GM23338 (cell line): ENCODE results near the gene KRTAP1-4.

ENCODE experiments used
- EZH2 ChIP-seq: fragments of 200-600 bp; sonication (generic); IDR thresholded peaks from one replicate; pipeline ENCODE4 v1.8.0; 2017; ENCODE audit warnings: antibody characterized with exemption, mild to moderate bottlenecking, low read depth; ENCODE audit not compliant: unreplicated experiment
- EZH2phosphoT487 ChIP-seq: fragments of 200-600 bp; sonication (generic); IDR thresholded peaks from one replicate; pipeline ENCODE4 v1.8.1; 2018; ENCODE audit warnings: antibody characterized with exemption; ENCODE audit not compliant: unreplicated experiment
- JUNB ChIP-seq: IDR thresholded peaks from one replicate; pipeline ENCODE4 v1.6.1; 2016; ENCODE audit warnings: antibody characterized with exemption; ENCODE audit not compliant: unreplicated experiment
- POLR2AphosphoS5 ChIP-seq: IDR thresholded peaks from 2 replicates; pipeline ENCODE4 v1.6.1; 2016; ENCODE audit warnings: antibody characterized with exemption, low read depth
- ZNF114 ChIP-seq: fragments of 250-450 bp; sonication (Bioruptor Pico); IDR thresholded peaks from 2 replicates; pipeline ENCODE4 v1.5.0; 2020; ENCODE audit warnings: mild to moderate bottlenecking, moderate library complexity
- TF ChIP-seq, protein P1 (sequence below), 2 experiments: fragments of 200-600 bp in 1 of 2; sonication (generic) in 1 of 2; conservative IDR thresholded peaks; 2 replicates each; pipeline versions ENCODE4 v1.5.1 to v1.6.1; 2016 to 2017; ENCODE audit warnings: antibody characterized with exemption in 2 of 2, low read depth in 2 of 2, mild to moderate bottlenecking in 2 of 2, moderate library complexity in 1 of 2
- TF ChIP-seq, protein P2 (sequence below): IDR thresholded peaks from one replicate; pipeline ENCODE4 v1.6.1; 2018; ENCODE audit warnings: antibody characterized with exemption; ENCODE audit not compliant: unreplicated experiment

DNA sequence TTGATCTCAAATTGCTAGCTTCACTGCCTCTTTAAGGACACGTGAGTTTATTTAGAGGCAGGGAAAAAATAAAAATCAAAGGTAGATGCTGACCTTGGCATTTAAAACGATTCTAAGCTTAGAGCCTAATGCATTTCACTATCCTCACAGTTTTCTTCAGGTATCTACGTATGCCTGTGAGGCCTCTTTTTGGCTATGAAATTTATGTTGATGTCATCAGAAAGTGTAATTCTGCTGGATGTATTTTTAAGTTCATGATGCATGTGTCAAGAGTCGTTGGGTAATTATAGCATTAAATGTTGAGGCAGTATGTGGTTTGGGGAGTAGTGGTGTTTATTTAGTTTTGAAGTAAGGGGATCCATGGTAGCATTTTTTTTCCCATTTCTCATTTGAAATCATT is 26.1 kb downstream of the KRTAP1-4 start:
- TF ChIP-seq, protein P1, sequence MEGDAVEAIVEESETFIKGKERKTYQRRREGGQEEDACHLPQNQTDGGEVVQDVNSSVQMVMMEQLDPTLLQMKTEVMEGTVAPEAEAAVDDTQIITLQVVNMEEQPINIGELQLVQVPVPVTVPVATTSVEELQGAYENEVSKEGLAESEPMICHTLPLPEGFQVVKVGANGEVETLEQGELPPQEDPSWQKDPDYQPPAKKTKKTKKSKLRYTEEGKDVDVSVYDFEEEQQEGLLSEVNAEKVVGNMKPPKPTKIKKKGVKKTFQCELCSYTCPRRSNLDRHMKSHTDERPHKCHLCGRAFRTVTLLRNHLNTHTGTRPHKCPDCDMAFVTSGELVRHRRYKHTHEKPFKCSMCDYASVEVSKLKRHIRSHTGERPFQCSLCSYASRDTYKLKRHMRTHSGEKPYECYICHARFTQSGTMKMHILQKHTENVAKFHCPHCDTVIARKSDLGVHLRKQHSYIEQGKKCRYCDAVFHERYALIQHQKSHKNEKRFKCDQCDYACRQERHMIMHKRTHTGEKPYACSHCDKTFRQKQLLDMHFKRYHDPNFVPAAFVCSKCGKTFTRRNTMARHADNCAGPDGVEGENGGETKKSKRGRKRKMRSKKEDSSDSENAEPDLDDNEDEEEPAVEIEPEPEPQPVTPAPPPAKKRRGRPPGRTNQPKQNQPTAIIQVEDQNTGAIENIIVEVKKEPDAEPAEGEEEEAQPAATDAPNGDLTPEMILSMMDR (conservative IDR thresholded peaks at IDR 0.05; ENCODE audit: low read depth in 2 of 2), result no peak
- TF ChIP-seq, protein P2, sequence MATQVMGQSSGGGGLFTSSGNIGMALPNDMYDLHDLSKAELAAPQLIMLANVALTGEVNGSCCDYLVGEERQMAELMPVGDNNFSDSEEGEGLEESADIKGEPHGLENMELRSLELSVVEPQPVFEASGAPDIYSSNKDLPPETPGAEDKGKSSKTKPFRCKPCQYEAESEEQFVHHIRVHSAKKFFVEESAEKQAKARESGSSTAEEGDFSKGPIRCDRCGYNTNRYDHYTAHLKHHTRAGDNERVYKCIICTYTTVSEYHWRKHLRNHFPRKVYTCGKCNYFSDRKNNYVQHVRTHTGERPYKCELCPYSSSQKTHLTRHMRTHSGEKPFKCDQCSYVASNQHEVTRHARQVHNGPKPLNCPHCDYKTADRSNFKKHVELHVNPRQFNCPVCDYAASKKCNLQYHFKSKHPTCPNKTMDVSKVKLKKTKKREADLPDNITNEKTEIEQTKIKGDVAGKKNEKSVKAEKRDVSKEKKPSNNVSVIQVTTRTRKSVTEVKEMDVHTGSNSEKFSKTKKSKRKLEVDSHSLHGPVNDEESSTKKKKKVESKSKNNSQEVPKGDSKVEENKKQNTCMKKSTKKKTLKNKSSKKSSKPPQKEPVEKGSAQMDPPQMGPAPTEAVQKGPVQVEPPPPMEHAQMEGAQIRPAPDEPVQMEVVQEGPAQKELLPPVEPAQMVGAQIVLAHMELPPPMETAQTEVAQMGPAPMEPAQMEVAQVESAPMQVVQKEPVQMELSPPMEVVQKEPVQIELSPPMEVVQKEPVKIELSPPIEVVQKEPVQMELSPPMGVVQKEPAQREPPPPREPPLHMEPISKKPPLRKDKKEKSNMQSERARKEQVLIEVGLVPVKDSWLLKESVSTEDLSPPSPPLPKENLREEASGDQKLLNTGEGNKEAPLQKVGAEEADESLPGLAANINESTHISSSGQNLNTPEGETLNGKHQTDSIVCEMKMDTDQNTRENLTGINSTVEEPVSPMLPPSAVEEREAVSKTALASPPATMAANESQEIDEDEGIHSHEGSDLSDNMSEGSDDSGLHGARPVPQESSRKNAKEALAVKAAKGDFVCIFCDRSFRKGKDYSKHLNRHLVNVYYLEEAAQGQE, result no peak
- no peak for TF ChIP-seq POLR2AphosphoS5
- no peak for TF ChIP-seq JUNB
- no peak for TF ChIP-seq EZH2phosphoT487
- TF ChIP-seq ZNF114 (CRISPR knock-in tag), result no peak
- TF ChIP-seq EZH2, result no peak
